Hepatocyte (in vitro differentiated cells): ENCODE results near the gene CCAR1. TPM values are rescaled to one million over a fixed set of nuclear protein-coding genes. Genes with fewer than 3 reads are reported as not detected.
"Not testable (repeated sequence)": the region's sequence is repeated elsewhere in the genome, so short reads cannot be mapped to it uniquely, and the experiment has no call there.

ENCODE experiments used
- DNase-seq: peaks from one replicate; pipeline ENCODE4 v3.0.0-alpha.2; 2016; ENCODE audit warnings: low spot score
- H2AFZ ChIP-seq: fragments of 200-600 bp; sonication (generic); 2 replicates; pipeline ENCODE4 v1.6.0; 2016; ENCODE audit warnings: antibody characterized with exemption, mild to moderate bottlenecking
- H3K27ac ChIP-seq: fragments of 200-600 bp; sonication (generic); 2 replicates; pipeline ENCODE4 v1.5.1; 2016; ENCODE audit warnings: mild to moderate bottlenecking
- H3K27me3 ChIP-seq: fragments of 200-600 bp; sonication (generic); 2 replicates; pipeline ENCODE4 v1.6.1; 2016
- H3K36me3 ChIP-seq: fragments of 200-600 bp; sonication (generic); replicated peaks from 2 replicates; pipeline ENCODE4 v1.5.1; 2016; ENCODE audit warnings: low read depth; ENCODE audit not compliant: insufficient read depth
- H3K4me1 ChIP-seq: fragments of 200-600 bp; sonication (generic); 2 replicates; pipeline ENCODE4 v1.5.1; 2016; ENCODE audit warnings: mild to moderate bottlenecking, moderate library complexity; ENCODE audit not compliant: insufficient read depth
- H3K4me2 ChIP-seq: fragments of 200-600 bp; sonication (generic); 2 replicates; pipeline ENCODE4 v1.6.0; 2016
- H3K4me3 ChIP-seq: fragments of 200-600 bp; sonication (generic); 2 replicates; pipeline ENCODE4 v1.5.1; 2016; ENCODE audit warnings: mild to moderate bottlenecking
- H3K79me2 ChIP-seq: fragments of 200-600 bp; sonication (generic); 2 replicates; pipeline ENCODE4 v1.6.0; 2017; ENCODE audit warnings: mild to moderate bottlenecking
- H3K9me2 ChIP-seq: fragments of 200-600 bp; sonication (generic); replicated peaks from 2 replicates; pipeline ENCODE4 v1.6.0; 2017; ENCODE audit warnings: mild to moderate bottlenecking; ENCODE audit not compliant: insufficient read depth
- H3K9me3 ChIP-seq: fragments of 200-600 bp; sonication (generic); 2 replicates; pipeline ENCODE4 v1.5.1; 2016; ENCODE audit warnings: low read depth, mild to moderate bottlenecking
- H4K20me1 ChIP-seq: fragments of 200-600 bp; sonication (generic); 2 replicates; pipeline ENCODE4 v1.6.0; 2016; ENCODE audit warnings: mild to moderate bottlenecking; ENCODE audit not compliant: insufficient read depth, poor library complexity, severe bottlenecking
- EZH2 ChIP-seq: fragments of 200-600 bp; sonication (generic); IDR thresholded peaks from 2 replicates; pipeline ENCODE4 v1.6.1; 2016; ENCODE audit warnings: antibody characterized with exemption, mild to moderate bottlenecking, borderline replicate concordance
- WGBS: methylation state at CpG from one replicate; pipeline ENCODE4 v1.1.6; 2016; ENCODE audit warnings: low lambda C conversion rate; ENCODE audit errors: missing lambda C conversion rate; 5-methylcytosine and 5-hydroxymethylcytosine counted together
- polyA plus RNA-seq: library from polyadenylated mRNA; unstranded; fragments of >200 nt; fragmentation: Nextera tagmentation; extraction: Ambion mirVana; gene quantifications from 2 replicates; pipeline ENCODE4 v1.2.1, GENCODE V29; 2016
- total RNA-seq: library from RNA; depleted of rRNA; stranded (reverse); fragments of >200 nt; gene quantifications from 2 replicates; pipeline ENCODE4 v1.2.3, GENCODE V29; 2014
- TF ChIP-seq, protein P1 (sequence below): fragments of 200-600 bp; sonication (generic); IDR thresholded peaks from 2 replicates; pipeline ENCODE4 v1.5.1; 2016; ENCODE audit warnings: antibody characterized with exemption, mild to moderate bottlenecking; ENCODE audit not compliant: poor library complexity

CCAR1 gene
- total and polyA plus RNA-seq, 2 experiments from 2014 or later = 51.3 to 58.9 TPM

GRCh38 chr10:68816796-68817412 is 95.9 kb downstream of the CCAR1 start:
- H3K9me2 ChIP-seq = no peaks in the 10 kb centered on the region
- no peaks in the 10 kb centered on the region for H3K79me2 ChIP-seq
- peak; percentile 16 for DNase-seq
- H3K36me3 ChIP-seq = no peaks in the 10 kb centered on the region
- H2AFZ ChIP-seq = no peak overlapping the region
- no peak overlapping the region for H3K4me2 ChIP-seq
- H3K4me3 ChIP-seq = no peak overlapping the region
- no peaks in the 10 kb centered on the region for H3K9me3 ChIP-seq
- H4K20me1 ChIP-seq = no peaks in the 10 kb centered on the region
- no peaks in the 10 kb centered on the region for H3K27me3 ChIP-seq
- TF ChIP-seq, protein P1, sequence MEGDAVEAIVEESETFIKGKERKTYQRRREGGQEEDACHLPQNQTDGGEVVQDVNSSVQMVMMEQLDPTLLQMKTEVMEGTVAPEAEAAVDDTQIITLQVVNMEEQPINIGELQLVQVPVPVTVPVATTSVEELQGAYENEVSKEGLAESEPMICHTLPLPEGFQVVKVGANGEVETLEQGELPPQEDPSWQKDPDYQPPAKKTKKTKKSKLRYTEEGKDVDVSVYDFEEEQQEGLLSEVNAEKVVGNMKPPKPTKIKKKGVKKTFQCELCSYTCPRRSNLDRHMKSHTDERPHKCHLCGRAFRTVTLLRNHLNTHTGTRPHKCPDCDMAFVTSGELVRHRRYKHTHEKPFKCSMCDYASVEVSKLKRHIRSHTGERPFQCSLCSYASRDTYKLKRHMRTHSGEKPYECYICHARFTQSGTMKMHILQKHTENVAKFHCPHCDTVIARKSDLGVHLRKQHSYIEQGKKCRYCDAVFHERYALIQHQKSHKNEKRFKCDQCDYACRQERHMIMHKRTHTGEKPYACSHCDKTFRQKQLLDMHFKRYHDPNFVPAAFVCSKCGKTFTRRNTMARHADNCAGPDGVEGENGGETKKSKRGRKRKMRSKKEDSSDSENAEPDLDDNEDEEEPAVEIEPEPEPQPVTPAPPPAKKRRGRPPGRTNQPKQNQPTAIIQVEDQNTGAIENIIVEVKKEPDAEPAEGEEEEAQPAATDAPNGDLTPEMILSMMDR = no peak
- peak overlapping the region; percentile 32 for H3K27ac ChIP-seq
- 62% methylated on average over 4 of the region's 4 CpGs for WGBS
- no peaks in the 10 kb centered on the region for H3K4me1 ChIP-seq

DNA sequence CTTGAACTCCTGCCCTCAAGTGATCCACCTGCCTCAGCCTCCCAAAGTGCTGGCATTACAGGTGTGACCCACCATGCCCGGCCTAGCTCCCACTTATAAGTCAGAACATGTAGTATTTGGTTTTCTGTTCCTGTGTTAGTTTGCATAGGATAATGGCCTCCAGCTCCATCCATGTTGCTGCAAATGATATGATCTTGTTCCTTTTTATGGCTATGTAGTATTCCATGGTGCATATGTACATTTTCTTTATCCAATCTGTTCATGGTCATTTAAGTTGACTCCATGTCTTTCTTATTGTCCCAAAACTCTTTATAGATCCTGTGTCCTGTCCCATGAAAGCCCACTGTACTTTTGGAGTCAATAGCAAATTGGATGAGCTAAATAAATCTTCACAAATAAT is 99.3 kb downstream of the CCAR1 start:
- H3K4me2 ChIP-seq, H3K4me3 ChIP-seq, H3K27ac ChIP-seq, H4K20me1 ChIP-seq, H3K27me3 ChIP-seq, H3K4me1 ChIP-seq, H2AFZ ChIP-seq, H3K9me3 ChIP-seq, H3K79me2 ChIP-seq, DNase-seq, H3K36me3 ChIP-seq, H3K9me2 ChIP-seq: not testable (repeated sequence)
- 96% methylated on average over 1 of the region's 1 CpG for WGBS

GRCh38 chr10:68822626-68823025 is 101.6 kb downstream of the CCAR1 start:
- not testable (repeated sequence) for H3K27ac ChIP-seq, H3K79me2 ChIP-seq, H3K9me3 ChIP-seq, H3K36me3 ChIP-seq, H3K9me2 ChIP-seq, H4K20me1 ChIP-seq, DNase-seq, H3K27me3 ChIP-seq, H3K4me2 ChIP-seq, H3K4me1 ChIP-seq, H3K4me3 ChIP-seq, H2AFZ ChIP-seq
- WGBS = 93% methylated on average over 2 of the region's 2 CpGs

DNA sequence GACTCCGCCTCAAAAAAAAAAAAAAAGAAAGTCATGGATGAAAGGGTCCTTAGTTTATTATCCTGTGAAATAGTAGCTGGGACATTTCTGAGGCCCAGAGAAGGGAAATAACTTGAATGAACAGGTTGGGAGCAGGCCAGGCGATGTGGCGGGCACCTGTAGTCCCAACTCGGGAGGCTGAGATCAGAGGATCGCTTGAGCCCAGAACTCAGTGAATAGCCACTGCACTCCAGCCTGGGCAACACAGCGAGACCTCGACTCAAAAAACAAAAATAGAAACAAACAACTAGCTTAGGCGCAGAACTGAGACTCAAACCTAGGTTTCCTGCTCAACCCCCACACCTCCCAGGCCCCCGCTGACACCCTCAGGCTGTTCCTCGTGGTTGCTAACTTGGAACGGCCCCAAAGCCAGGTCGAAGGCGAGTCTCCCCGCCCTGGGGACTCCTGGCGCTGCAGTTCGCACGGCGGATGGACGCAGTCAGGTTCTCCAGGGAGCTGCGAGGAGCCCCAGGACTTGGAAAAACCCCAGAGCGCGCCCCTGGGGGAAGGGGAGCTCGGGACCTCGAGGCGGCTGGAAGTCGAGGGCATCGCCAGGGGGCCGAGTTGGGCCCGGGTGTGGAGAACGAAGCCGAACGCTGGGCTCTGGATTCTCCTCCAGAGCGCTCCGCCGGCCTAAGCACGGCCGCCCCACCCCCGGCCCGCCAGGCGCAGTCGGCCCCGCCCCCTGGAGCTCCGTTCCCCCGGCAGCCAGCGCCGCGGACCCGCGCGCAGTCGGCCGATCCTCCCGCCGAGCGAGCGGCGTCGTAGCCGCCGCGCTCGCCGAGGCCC is 105.9 kb downstream of the CCAR1 start, which contains the start of gene STOX1:
TSS of gene STOX1 (plus strand) at position 768 of the 828 bp plus-strand sequence. CDS start 93 bp downstream, outside the sequence.
- Histone ChIP-seq H3K9me3 (no peaks in the 10 kb centered on the region), H3K27me3 (no peaks in the 10 kb centered on the region), H3K27ac (peak within 1 kb of the TSS; percentile 76), H3K9me2 (no peaks in the 10 kb centered on the region), H3K36me3 (no peaks in the 10 kb centered on the region), H3K79me2 (no peaks in the 10 kb centered on the region), H2AFZ (peak within 1 kb of the TSS; percentile 90), H3K4me1 (peaks cover 4% of the 10 kb centered on the region), H4K20me1 (no peaks in the 10 kb centered on the region), H3K4me2 (peak within 1 kb of the TSS; percentile 96), H3K4me3 (peak within 1 kb of the TSS; percentile 73)
- peak; percentile 88 for DNase-seq
- WGBS = 11% methylated on average over 36 of the region's 63 CpGs
- TF ChIP-seq, protein P1 = peak; percentile 4
- TF ChIP-seq EZH2 = no peak

GRCh38 chr10:68827592-68827959 is 106.5 kb downstream of the CCAR1 start:
- H3K27me3 ChIP-seq, H3K4me1 ChIP-seq, H2AFZ ChIP-seq, DNase-seq, H4K20me1 ChIP-seq, H3K9me2 ChIP-seq, H3K9me3 ChIP-seq, H3K36me3 ChIP-seq, H3K79me2 ChIP-seq: not testable (repeated sequence)
- Histone ChIP-seq H3K4me2 (peak overlapping the region; percentile 96), H3K27ac (peak overlapping the region; percentile 76), H3K4me3 (peak overlapping the region; percentile 73)
- under 1% methylated on average over 16 of the region's 58 CpGs for WGBS

DNA sequence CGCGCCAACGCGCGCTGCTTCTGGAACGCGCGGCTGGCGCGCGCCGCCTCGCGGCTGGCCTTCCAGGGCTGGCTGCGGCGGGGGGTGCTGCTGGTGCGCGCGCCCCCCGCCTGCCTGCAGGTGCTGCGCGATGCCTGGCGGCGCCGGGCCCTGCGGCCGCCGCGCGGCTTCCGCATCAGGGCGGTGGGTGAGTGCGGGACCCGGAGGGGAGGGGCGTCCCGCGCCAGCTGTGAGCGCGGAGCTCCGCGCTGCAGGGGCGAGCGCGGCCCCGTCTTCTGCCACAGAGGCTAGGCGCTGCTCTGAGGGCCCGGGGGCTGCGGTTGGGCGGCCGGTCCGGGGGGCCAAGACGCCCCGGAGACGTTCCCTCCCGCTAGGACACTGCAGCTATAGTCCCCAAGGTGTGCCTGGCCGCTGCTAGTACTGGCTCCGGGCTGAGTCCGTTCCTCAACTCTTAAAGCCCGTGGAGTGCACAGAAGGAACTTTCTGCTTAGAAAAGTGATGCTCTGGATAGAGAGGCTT is 107.1 kb downstream of the CCAR1 start:
- not testable (repeated sequence) for H3K9me2 ChIP-seq, H3K79me2 ChIP-seq, H3K36me3 ChIP-seq, H3K4me1 ChIP-seq, H3K27me3 ChIP-seq, H4K20me1 ChIP-seq, H3K9me3 ChIP-seq, H3K27ac ChIP-seq
- H3K4me2 ChIP-seq = peak overlapping the region; percentile 95
- under 1% methylated on average over 12 of the region's 59 CpGs for WGBS
- peak overlapping the region; percentile 64 for H3K4me3 ChIP-seq
- DNase-seq = peak; percentile 41
- peak overlapping the region; percentile 90 for H2AFZ ChIP-seq
